B cell (primary cell): ENCODE results near the gene TMEM229A.

Experiments
- EZH2 ChIP-seq: IDR thresholded peaks from 2 replicates; pipeline ENCODE4 v1.6.1; 2012; ENCODE audit warnings: borderline replicate concordance, low read depth, mild to moderate bottlenecking, moderate library complexity, low read length; ENCODE audit not compliant: insufficient read depth, poor library complexity, severe bottlenecking
- TF ChIP-seq, protein P1 (sequence below): fragments of 200-600 bp; IDR thresholded peaks from one replicate; pipeline ENCODE4 v1.8.0; 2022; ENCODE audit warnings: antibody characterized with exemption, mild to moderate bottlenecking

DNA sequence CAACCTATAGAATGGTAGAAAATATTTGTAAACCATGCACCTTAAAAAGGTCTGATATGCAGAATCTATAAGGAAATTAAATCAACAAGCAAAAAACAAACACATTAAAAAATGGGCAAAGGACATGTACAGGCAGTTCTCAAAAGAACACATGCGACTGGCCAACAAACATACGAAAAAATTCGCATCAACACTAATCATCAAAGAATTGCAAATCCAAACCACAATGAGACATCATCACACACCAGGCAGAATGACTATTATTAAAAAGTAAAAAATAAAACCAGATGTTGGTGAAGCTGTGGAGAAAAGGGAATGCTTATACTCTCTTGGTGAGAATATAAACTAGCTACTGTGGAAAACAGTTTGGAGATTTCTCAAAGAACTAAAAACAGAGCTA, 33.2 kb downstream of the TMEM229A start:
- TF ChIP-seq, protein P1, sequence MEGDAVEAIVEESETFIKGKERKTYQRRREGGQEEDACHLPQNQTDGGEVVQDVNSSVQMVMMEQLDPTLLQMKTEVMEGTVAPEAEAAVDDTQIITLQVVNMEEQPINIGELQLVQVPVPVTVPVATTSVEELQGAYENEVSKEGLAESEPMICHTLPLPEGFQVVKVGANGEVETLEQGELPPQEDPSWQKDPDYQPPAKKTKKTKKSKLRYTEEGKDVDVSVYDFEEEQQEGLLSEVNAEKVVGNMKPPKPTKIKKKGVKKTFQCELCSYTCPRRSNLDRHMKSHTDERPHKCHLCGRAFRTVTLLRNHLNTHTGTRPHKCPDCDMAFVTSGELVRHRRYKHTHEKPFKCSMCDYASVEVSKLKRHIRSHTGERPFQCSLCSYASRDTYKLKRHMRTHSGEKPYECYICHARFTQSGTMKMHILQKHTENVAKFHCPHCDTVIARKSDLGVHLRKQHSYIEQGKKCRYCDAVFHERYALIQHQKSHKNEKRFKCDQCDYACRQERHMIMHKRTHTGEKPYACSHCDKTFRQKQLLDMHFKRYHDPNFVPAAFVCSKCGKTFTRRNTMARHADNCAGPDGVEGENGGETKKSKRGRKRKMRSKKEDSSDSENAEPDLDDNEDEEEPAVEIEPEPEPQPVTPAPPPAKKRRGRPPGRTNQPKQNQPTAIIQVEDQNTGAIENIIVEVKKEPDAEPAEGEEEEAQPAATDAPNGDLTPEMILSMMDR: no peak
- TF ChIP-seq EZH2: no peak
